Measurements from ENCODE around the gene GABRE. TPM values are rescaled to one million over a fixed set of nuclear protein-coding genes. Genes with fewer than 3 reads are reported as not detected.

GABRE gene
- total RNA-seq, 1 donor from 2014 or later: 0.88 TPM

- TF ChIP-seq CTCF (IDR thresholded peaks at IDR 0.05; ENCODE audit: insufficient read depth, low read length, poor library complexity, severe bottlenecking): no peak
- H3K36me3 ChIP-seq (ENCODE audit: control insufficient read depth, insufficient read depth, low read length): no peaks in the 10 kb centered on the region
- no peak overlapping the region for H3K4me3 ChIP-seq (ENCODE audit: low read depth, low read length)
- DNase-seq (ENCODE audit: low read depth): no peak
- no peaks in the 10 kb centered on the region for H3K27me3 ChIP-seq (ENCODE audit: control insufficient read depth, insufficient read depth, low read length)
Measured at GRCh38 chrX:151975736-151976275, 1.3 kb upstream of the GABRE start.

GRCh38 chrX:151975228-151975593 lies 735 bp upstream of the GABRE start:
- H3K4me3 ChIP-seq (ENCODE audit: low read depth, low read length): no peak overlapping the region
- H3K36me3 ChIP-seq (ENCODE audit: control insufficient read depth, insufficient read depth, low read length): no peaks in the 10 kb centered on the region
- no peak for DNase-seq (ENCODE audit: low read depth)
- no peak for TF ChIP-seq CTCF (IDR thresholded peaks at IDR 0.05; ENCODE audit: insufficient read depth, low read length, poor library complexity, severe bottlenecking)
- no peaks in the 10 kb centered on the region for H3K27me3 ChIP-seq (ENCODE audit: control insufficient read depth, insufficient read depth, low read length)

- DNase-seq (ENCODE audit: low read depth): no peak
- no peaks in the 10 kb centered on the region for H3K36me3 ChIP-seq (ENCODE audit: control insufficient read depth, insufficient read depth, low read length)
- no peaks in the 10 kb centered on the region for H3K27me3 ChIP-seq (ENCODE audit: control insufficient read depth, insufficient read depth, low read length)
- TF ChIP-seq CTCF (IDR thresholded peaks at IDR 0.05; ENCODE audit: insufficient read depth, low read length, poor library complexity, severe bottlenecking): no peak
- H3K4me3 ChIP-seq (ENCODE audit: low read depth, low read length): peak overlapping the region; percentile 47
Measured at GRCh38 chrX:151973851-151974335, 583 bp downstream of the GABRE start.

GRCh38 chrX:151973060-151973661 lies 1.3 kb downstream of the GABRE start:
- H3K36me3 ChIP-seq (ENCODE audit: control insufficient read depth, insufficient read depth, low read length): no peaks in the 10 kb centered on the region
- DNase-seq (ENCODE audit: low read depth): no peak
- no peak for TF ChIP-seq CTCF (IDR thresholded peaks at IDR 0.05; ENCODE audit: insufficient read depth, low read length, poor library complexity, severe bottlenecking)
- H3K4me3 ChIP-seq (ENCODE audit: low read depth, low read length): peak overlapping the region; percentile 47
- H3K27me3 ChIP-seq (ENCODE audit: control insufficient read depth, insufficient read depth, low read length): no peaks in the 10 kb centered on the region

- Histone ChIP-seq H3K27me3 (ENCODE audit: control insufficient read depth, insufficient read depth, low read length) (no peaks in the 10 kb centered on the region), H3K36me3 (ENCODE audit: control insufficient read depth, insufficient read depth, low read length) (no peaks in the 10 kb centered on the region), H3K4me3 (ENCODE audit: low read depth, low read length) (no peak overlapping the region)
- TF ChIP-seq CTCF (IDR thresholded peaks at IDR 0.05; ENCODE audit: insufficient read depth, low read length, poor library complexity, severe bottlenecking): no peak
- DNase-seq (ENCODE audit: low read depth): no peak
Measured at GRCh38 chrX:151970661-151971060, 3.8 kb downstream of the GABRE start.

- H3K27me3 ChIP-seq (ENCODE audit: control insufficient read depth, insufficient read depth, low read length): no peaks in the 10 kb centered on the region
- H3K4me3 ChIP-seq (ENCODE audit: low read depth, low read length): no peak overlapping the region
- no peak for TF ChIP-seq CTCF (IDR thresholded peaks at IDR 0.05; ENCODE audit: insufficient read depth, low read length, poor library complexity, severe bottlenecking)
- no peak for DNase-seq (ENCODE audit: low read depth)
- no peaks in the 10 kb centered on the region for H3K36me3 ChIP-seq (ENCODE audit: control insufficient read depth, insufficient read depth, low read length)
Measured at GRCh38 chrX:151970027-151970426, 4.4 kb downstream of the GABRE start.

All from kidney epithelial cell (primary cell).